Lower leg skin (tissue), 4 donors: Measurements from ENCODE around the gene GPR158. TPM values are rescaled to one million over a fixed set of nuclear protein-coding genes. Genes with fewer than 3 reads are reported as not detected.

ENCODE experiments used
- DNase-seq, 2 donors: peaks; one replicate each; pipeline ENCODE4 v3.0.0-alpha.2; 2019; ENCODE audit warnings: low spot score in 2 of 2
- H3K4me3 ChIP-seq: fragments of 200-600 bp; sonication (generic); 2 replicates; pipeline ENCODE4 v1.5.1; 2017; ENCODE audit warnings: mild to moderate bottlenecking, low read depth; ENCODE audit not compliant: poor library complexity, severe bottlenecking
- CTCF ChIP-seq, 3 donors: fragments of 450-650 bp; IDR thresholded peaks; one replicate each; pipeline ENCODE4 v1.5.1; 2016; ENCODE audit warnings: antibody characterized with exemption in 3 of 3, mild to moderate bottlenecking in 3 of 3, moderate library complexity in 2 of 3
- POLR2A ChIP-seq, 2 donors: fragments of 450-650 bp; IDR thresholded peaks; one replicate each; pipeline ENCODE4 v1.6.1; 2016 to 2017; ENCODE audit warnings: antibody characterized with exemption in 2 of 2, mild to moderate bottlenecking in 1 of 2, moderate library complexity in 1 of 2
- WGBS, 2 donors: methylation state at CpG; one replicate each; pipeline ENCODE4 v1.1.5; 2018; 5-methylcytosine and 5-hydroxymethylcytosine counted together
- intact Hi-C: fragments of 100-400 bp; cut with DNase I; formaldehyde crosslinking; loops from one replicate; pipeline ENCODE4 v1.15.0; 2023; ENCODE audit warnings: low total_unique reads
- total RNA-seq, 4 donors: library from RNA; depleted of rRNA; stranded (reverse); fragments of >200 nt; gene quantifications; one replicate each; pipeline ENCODE4 v1.1.0, GENCODE V29; 2016

Gene GPR158
- total RNA-seq, 4 donors from 2014 or later, result 0.13 TPM; not detected in 3

- TF ChIP-seq POLR2A (IDR thresholded peaks at IDR 0.05) (no peak), CTCF (IDR thresholded peaks at IDR 0.05) (no peak)
- DNase-seq, result no peak
- no peak overlapping the region for H3K4me3 ChIP-seq
- intact Hi-C loops, result no loop called here
Measured at GRCh38 chr10:25336330-25336729, 161.5 kb downstream of the GPR158 start.

GRCh38 chr10:25338271-25338670 is 163.5 kb downstream of the GPR158 start:
- no peak overlapping the region for H3K4me3 ChIP-seq
- 72 to 84% methylated on average over 12 of the region's 12 CpGs for WGBS, 2 donors
- TF ChIP-seq POLR2A (IDR thresholded peaks at IDR 0.05) (no peak), CTCF (IDR thresholded peaks at IDR 0.05) (no peak)
- no peak for DNase-seq
- intact Hi-C loops, result no loop called here

- WGBS, 2 donors, result 52 to 64% methylated on average over 1 of the region's 1 CpG
- no peak for DNase-seq
Measured at GRCh38 chr10:25339966-25340365, 165.2 kb downstream of the GPR158 start.

GRCh38 chr10:25349520-25349919 is 174.7 kb downstream of the GPR158 start:
- no peak overlapping the region for H3K4me3 ChIP-seq
- TF ChIP-seq POLR2A (IDR thresholded peaks at IDR 0.05) (no peak), CTCF (IDR thresholded peaks at IDR 0.05) (no peak)
- 80 to 84% methylated on average over 3 of the region's 3 CpGs for WGBS, 2 donors
- intact Hi-C loops, result no loop called here
- DNase-seq, result no peak

More at GRCh38 chr10:25339966-25340365, 165.2 kb downstream of the GPR158 start:
- no peak overlapping the region for H3K4me3 ChIP-seq
- no peak for TF ChIP-seq CTCF (IDR thresholded peaks at IDR 0.05)
- TF ChIP-seq POLR2A (IDR thresholded peaks at IDR 0.05), result no peak
- intact Hi-C loops, result no loop called here

- H3K4me3 ChIP-seq, result no peak overlapping the region
- intact Hi-C loops, result no loop called here
- DNase-seq, result no peak
- TF ChIP-seq POLR2A (IDR thresholded peaks at IDR 0.05) (no peak), CTCF (IDR thresholded peaks at IDR 0.05) (no peak)
- 92 to 93% methylated on average over 2 of the region's 2 CpGs for WGBS, 2 donors
Measured at GRCh38 chr10:25356609-25357008, 181.8 kb downstream of the GPR158 start.

- H3K4me3 ChIP-seq, result no peak overlapping the region
- no peak for DNase-seq
- no peak for TF ChIP-seq CTCF (IDR thresholded peaks at IDR 0.05)
- no peak for TF ChIP-seq POLR2A (IDR thresholded peaks at IDR 0.05)
- WGBS, 2 donors, result 72 to 77% methylated on average over 3 of the region's 3 CpGs
- intact Hi-C loops, result no loop called here
Measured at GRCh38 chr10:25357269-25357668, 182.5 kb downstream of the GPR158 start.
